ENCODE measurements around the gene CDH8.

The CDH8 gene

GRCh38 chr16:62041401-62041800, 5.2 kb upstream of the CDH8 start:
- Mint-ChIP-seq H3K9me3 (no peaks in the 10 kb centered on the region), H3K27ac (no peak overlapping the region), H3K4me1 (no peaks in the 10 kb centered on the region), H3K27me3 (peaks cover 5% of the 10 kb centered on the region), H3K4me3 (no peak overlapping the region), H3K36me3 (no peaks in the 10 kb centered on the region)
- ATAC-seq, result no peak

DNA sequence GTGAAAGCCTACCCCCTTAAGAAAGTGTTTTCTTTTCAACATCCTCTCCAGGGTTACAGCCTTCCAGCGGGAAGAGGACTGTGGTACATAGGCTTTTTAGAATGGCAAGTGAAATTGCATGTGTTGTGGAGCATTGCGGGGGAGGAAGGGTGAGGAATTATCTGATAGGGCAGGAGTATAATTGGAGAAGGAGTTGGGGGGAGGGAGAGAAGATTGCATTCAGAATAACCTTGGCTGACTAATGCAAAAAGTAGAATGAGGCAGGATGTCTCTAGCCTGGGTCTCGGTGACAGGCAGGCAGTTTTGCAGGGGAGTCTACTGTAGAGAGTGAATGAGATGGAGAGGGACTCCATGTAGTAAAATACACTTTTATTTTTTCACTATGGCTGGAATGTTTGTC, 2.4 kb upstream of the CDH8 start:
- H3K4me3 Mint-ChIP-seq, result no peak overlapping the region
- no peaks in the 10 kb centered on the region for H3K9me3 Mint-ChIP-seq
- H3K4me1 Mint-ChIP-seq, result no peaks in the 10 kb centered on the region
- no peaks in the 10 kb centered on the region for H3K36me3 Mint-ChIP-seq
- ATAC-seq, result no peak
- H3K27ac Mint-ChIP-seq, result no peak overlapping the region
- peaks cover 15% of the 10 kb centered on the region for H3K27me3 Mint-ChIP-seq

- H3K27ac Mint-ChIP-seq, result no peak overlapping the region
- no peaks in the 10 kb centered on the region for H3K9me3 Mint-ChIP-seq
- ATAC-seq, result no peak
- H3K4me1 Mint-ChIP-seq, result no peaks in the 10 kb centered on the region
- no peaks in the 10 kb centered on the region for H3K36me3 Mint-ChIP-seq
- H3K27me3 Mint-ChIP-seq, result peaks cover 15% of the 10 kb centered on the region
- no peak overlapping the region for H3K4me3 Mint-ChIP-seq
These were observed 2.0 kb upstream of the CDH8 start for GRCh38 chr16:62038225-62038624.

DNA sequence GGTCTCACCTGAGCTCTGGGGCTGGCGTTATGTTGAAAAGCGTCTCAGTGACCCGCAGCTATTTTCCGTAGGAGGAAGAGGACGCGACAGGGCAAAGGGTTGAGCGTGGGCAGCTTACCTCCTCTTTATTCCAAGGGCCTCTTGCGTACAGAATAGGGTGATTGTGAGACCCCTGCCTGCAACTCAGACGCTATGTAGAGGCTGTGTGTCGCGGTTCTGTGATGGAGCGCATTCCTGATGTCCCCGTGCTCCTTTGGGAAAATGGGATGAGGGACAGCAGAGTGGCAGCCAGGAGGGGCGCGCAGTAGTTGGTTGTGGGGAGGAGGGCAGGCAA, 531 bp upstream of the CDH8 start:
- Mint-ChIP-seq H3K4me1 (no peaks in the 10 kb centered on the region), H3K36me3 (no peaks in the 10 kb centered on the region), H3K27me3 (peaks cover 15% of the 10 kb centered on the region), H3K9me3 (no peaks in the 10 kb centered on the region), H3K27ac (no peak overlapping the region), H3K4me3 (no peak overlapping the region)
- ATAC-seq, result no peak

GRCh38 chr16:62035115-62036092, 834 bp downstream of the CDH8 start:
- Mint-ChIP-seq H3K27me3 (peaks cover 15% of the 10 kb centered on the region), H3K36me3 (no peaks in the 10 kb centered on the region), H3K9me3 (no peaks in the 10 kb centered on the region), H3K27ac (no peak overlapping the region), H3K4me3 (no peak overlapping the region), H3K4me1 (no peaks in the 10 kb centered on the region)
- no peak for ATAC-seq

DNA sequence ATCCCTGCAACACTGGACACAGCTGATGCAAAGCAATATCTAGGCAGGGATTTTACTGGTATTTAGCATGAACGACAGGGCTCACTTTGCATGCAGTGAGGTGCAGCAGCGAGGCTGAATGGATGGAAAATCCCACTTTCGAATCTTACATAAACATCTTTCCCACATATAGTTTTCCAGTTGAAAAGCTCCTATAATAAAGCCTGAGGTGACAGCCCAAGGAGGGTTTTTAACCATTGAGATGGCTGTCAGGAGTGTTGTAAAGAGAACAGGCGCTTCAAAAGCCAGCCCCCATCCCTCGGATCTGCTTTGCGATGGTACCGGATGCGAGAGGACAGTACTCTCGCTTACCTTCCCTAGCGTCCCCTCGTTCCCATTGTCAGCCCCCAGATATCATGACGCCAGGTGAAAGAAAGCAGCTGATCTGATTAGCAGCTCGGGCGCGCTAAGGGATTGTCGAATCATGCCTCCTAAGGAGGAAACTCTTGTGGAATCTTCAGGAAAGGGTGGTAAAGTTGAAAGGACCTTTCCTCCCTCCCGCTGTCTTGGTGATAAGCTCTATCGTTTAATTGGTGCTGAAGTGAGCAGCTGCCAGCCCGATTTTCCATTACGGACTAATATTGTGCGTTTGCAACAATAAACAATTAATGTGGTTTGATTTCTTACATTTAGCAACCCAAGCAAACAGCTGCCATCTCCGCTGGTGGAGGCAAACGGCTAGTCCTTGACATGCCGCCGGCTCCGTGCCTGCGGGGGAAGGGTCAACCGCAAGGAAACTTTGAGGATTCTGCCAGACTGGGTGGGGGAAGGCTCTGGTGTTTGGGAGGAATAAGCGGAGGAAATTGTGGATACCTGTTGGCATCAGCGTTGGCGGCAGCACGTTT, 1.8 kb downstream of the CDH8 start:
- H3K4me1 Mint-ChIP-seq, result no peaks in the 10 kb centered on the region
- H3K27ac Mint-ChIP-seq, result no peak overlapping the region
- no peak overlapping the region for H3K4me3 Mint-ChIP-seq
- ATAC-seq, result no peak
- H3K27me3 Mint-ChIP-seq, result peaks cover 15% of the 10 kb centered on the region
- no peaks in the 10 kb centered on the region for H3K9me3 Mint-ChIP-seq
- no peaks in the 10 kb centered on the region for H3K36me3 Mint-ChIP-seq

GRCh38 chr16:62033065-62033464, 3.2 kb downstream of the CDH8 start:
- ATAC-seq, result no peak
- Mint-ChIP-seq H3K27me3 (peaks cover 15% of the 10 kb centered on the region), H3K4me3 (no peak overlapping the region), H3K36me3 (no peaks in the 10 kb centered on the region), H3K27ac (no peak overlapping the region), H3K9me3 (peaks cover 3% of the 10 kb centered on the region), H3K4me1 (no peaks in the 10 kb centered on the region)

DNA sequence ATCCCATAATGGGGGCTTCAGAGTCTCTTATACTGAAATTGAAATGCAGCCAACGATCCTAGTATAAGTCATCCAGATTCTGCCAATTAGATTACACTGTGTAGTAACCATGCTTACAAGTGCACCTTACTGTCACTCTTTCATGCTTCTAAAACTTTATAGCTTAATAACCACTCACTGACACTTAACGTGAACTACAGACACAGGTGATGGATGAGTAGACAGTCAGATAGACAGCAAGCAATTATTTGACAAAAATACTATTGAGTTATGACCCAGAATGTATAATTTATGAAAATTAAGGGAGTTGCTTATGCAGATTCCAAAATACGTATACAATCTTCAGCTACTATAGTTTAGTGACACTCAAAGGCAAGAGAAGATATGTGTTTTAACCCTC, 6.3 kb downstream of the CDH8 start:
- Mint-ChIP-seq H3K36me3 (no peaks in the 10 kb centered on the region), H3K9me3 (peaks cover 3% of the 10 kb centered on the region), H3K4me3 (no peak overlapping the region), H3K27ac (no peak overlapping the region), H3K27me3 (no peaks in the 10 kb centered on the region), H3K4me1 (no peaks in the 10 kb centered on the region)
- ATAC-seq, result no peak

- ATAC-seq, result no peak
- Mint-ChIP-seq H3K4me3 (no peak overlapping the region), H3K36me3 (no peaks in the 10 kb centered on the region), H3K27me3 (no peaks in the 10 kb centered on the region), H3K9me3 (peaks cover 6% of the 10 kb centered on the region), H3K27ac (no peak overlapping the region), H3K4me1 (no peaks in the 10 kb centered on the region)
These were observed 13.6 kb downstream of the CDH8 start for GRCh38 chr16:62022688-62023087.

DNA sequence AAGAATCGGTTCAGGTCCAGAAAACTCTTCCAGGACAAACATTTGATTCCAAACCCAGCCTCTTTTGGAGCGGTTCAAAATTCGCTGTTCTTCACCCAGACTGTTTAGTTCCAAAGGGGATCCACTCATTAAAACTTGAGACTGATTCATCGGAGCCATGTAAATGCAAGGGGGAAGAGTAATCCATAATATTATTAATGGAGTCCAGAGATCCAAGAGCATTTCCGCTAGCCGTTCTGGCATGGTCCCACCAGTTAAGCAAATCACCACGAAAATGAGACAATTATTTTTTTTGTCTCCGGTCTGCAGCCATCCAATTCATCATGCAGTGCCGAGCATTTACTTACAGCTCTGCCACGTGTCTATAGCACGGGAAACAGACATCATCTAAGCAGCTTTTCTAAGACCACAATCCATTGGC, 15.1 kb downstream of the CDH8 start:
- Mint-ChIP-seq H3K9me3 (peaks cover 6% of the 10 kb centered on the region), H3K36me3 (no peaks in the 10 kb centered on the region), H3K4me3 (no peak overlapping the region), H3K4me1 (no peaks in the 10 kb centered on the region), H3K27ac (no peak overlapping the region), H3K27me3 (no peaks in the 10 kb centered on the region)
- ATAC-seq, result no peak

- Mint-ChIP-seq H3K4me3 (no peak overlapping the region), H3K9me3 (peaks cover 6% of the 10 kb centered on the region), H3K4me1 (no peaks in the 10 kb centered on the region), H3K36me3 (no peaks in the 10 kb centered on the region), H3K27ac (no peak overlapping the region), H3K27me3 (no peaks in the 10 kb centered on the region)
- no peak for ATAC-seq
These were observed 15.6 kb downstream of the CDH8 start for GRCh38 chr16:62020681-62021080.

- Mint-ChIP-seq H3K4me1 (no peaks in the 10 kb centered on the region), H3K27me3 (no peaks in the 10 kb centered on the region), H3K9me3 (peaks cover 6% of the 10 kb centered on the region), H3K27ac (no peak overlapping the region), H3K4me3 (no peak overlapping the region), H3K36me3 (no peaks in the 10 kb centered on the region)
- no peak for ATAC-seq
These were observed 16.4 kb downstream of the CDH8 start for GRCh38 chr16:62019851-62020250.

DNA sequence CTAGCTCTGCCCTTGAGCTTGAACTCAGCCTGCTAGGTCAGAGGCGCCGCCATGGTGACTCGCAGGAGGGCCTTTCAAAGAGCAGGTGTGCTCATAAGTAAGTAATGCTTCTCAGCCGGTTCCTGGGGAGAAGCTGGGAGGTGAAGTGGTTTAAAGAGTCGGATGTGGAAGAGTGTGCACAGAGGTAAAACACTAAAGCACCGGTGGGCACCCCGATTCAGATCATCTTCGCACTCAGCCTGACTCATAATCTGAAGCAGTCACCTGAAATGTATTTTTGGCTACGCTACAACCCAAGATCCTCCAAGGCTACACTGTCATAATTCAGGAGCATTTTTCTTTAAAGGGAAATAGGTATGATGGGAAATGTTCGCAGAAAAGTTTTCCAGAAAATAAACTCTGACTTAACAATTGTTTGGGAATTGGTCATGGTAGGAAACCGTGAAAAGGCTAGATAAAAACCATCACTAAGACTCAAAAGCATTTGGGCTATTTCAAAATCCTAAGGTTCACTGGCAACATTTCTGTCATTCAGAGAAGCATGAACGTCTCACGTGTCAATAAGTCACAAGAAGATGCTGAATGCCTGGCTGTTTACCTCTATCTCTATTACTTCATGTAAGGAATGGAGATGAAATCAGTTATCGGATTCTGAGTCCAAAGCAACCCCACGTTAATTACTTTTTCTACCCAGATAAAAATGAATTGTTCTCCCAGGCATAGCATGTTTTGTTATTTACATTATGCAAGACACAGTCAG, 17.8 kb downstream of the CDH8 start:
- Mint-ChIP-seq H3K36me3 (no peaks in the 10 kb centered on the region), H3K9me3 (peaks cover 6% of the 10 kb centered on the region), H3K4me1 (no peaks in the 10 kb centered on the region), H3K4me3 (no peak overlapping the region), H3K27me3 (no peaks in the 10 kb centered on the region), H3K27ac (no peak overlapping the region)
- ATAC-seq, result no peak

DNA sequence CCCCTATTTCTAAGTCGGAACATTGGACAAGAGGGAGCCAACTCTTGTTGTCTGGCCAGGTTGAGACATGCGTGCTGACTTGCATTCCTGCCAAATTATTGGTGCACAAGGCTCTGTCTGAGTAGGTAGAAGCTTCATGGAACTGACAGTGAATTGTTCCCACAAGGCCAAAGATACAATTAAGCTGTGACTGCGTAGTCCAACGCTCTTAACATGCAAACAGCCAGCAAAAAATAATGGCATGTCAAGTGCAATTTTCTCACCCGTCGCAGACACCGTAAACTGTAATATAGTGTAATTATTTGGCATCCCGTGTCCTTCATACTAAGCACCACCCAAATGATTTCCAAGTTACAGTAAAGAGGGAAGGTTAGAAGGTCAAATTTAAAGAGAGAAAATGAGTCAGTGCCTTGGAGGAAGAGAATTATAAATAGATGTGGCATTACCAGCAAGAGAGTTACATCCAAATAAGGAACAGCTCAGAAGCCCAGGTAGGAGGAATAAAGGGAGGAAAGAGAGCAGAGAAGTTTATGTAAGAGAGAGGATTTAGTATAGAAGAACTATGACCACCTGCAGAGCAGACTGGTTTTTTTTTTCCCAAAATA, 21.8 kb downstream of the CDH8 start:
- Mint-ChIP-seq H3K27ac (no peak overlapping the region), H3K9me3 (no peaks in the 10 kb centered on the region), H3K36me3 (no peaks in the 10 kb centered on the region), H3K27me3 (no peaks in the 10 kb centered on the region), H3K4me3 (no peak overlapping the region), H3K4me1 (no peaks in the 10 kb centered on the region)
- no peak for ATAC-seq

DNA sequence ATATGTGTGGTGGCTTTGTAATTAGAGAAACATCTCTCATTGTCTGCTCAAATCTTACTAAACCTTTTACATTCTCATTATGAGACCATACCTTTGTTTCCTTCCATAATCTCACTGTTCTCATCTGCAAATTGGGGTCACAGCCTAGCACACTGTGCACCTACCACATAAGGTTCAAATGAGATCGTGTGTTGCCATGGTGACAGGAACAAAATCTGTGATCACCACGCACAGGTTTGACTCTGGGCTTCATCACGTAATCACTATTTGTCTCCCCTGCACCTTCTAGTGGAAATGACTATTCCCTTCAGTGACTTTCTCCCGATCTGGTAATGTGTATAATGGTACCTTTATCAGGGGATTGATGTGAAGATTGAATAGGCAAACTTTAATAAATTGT, 26.1 kb downstream of the CDH8 start:
- Mint-ChIP-seq H3K4me1 (no peaks in the 10 kb centered on the region), H3K4me3 (no peak overlapping the region), H3K27me3 (no peaks in the 10 kb centered on the region), H3K27ac (no peak overlapping the region), H3K9me3 (peaks cover 3% of the 10 kb centered on the region), H3K36me3 (no peaks in the 10 kb centered on the region)
- ATAC-seq, result no peak
